K562 (cell line): ENCODE measurements around the gene ZFAND2B. TPM values are rescaled to one million over a fixed set of nuclear protein-coding genes. Genes with fewer than 3 reads are reported as not detected.

Experiments
- CBFA2T3 ChIP-seq: fragments of 450-650 bp; IDR thresholded peaks from 2 replicates; pipeline ENCODE4 v1.6.1; 2017
- CHAMP1 ChIP-seq: fragments of 450-650 bp; IDR thresholded peaks from 2 replicates; pipeline ENCODE4 v1.6.1; 2016; ENCODE audit warnings: mild to moderate bottlenecking
- CREB1 ChIP-seq, 2 experiments: sonication (generic) in 1 of 2; formaldehyde crosslinking in 1 of 2; IDR thresholded peaks; 2 replicates each; pipeline versions ENCODE4 v1.6.1 to v1.8.0; 2012 to 2022; ENCODE audit warnings: inconsistent platforms in 1 of 2, mild to moderate bottlenecking in 1 of 2, missing genetic modification reagents in 1 of 2, moderate library complexity in 1 of 2
- FOXO4 ChIP-seq: fragments of 450-650 bp; formaldehyde crosslinking; IDR thresholded peaks from 2 replicates; pipeline ENCODE4 v1.4.0; 2020; ENCODE audit warnings: mild to moderate bottlenecking, moderate library complexity
- HIVEP1 ChIP-seq: fragments of 250-450 bp; sonication (Bioruptor Pico); IDR thresholded peaks from 2 replicates; pipeline ENCODE4 v1.4.0; 2020; ENCODE audit warnings: mild to moderate bottlenecking
- NFYB ChIP-seq: IDR thresholded peaks from 2 replicates; pipeline ENCODE4 v1.6.1; 2011; ENCODE audit warnings: mild to moderate bottlenecking, moderate library complexity; ENCODE audit not compliant: insufficient read length; ENCODE audit errors: extremely low read depth
- NKRF ChIP-seq: fragments of 450-650 bp; IDR thresholded peaks from 2 replicates; pipeline ENCODE4 v1.6.1; 2016; ENCODE audit warnings: borderline replicate concordance
- PRMT5 ChIP-seq: sonication (generic); formaldehyde crosslinking; IDR thresholded peaks from 2 replicates; pipeline ENCODE4 v1.5.0; 2020; ENCODE audit warnings: missing genetic modification reagents
- RFX1 ChIP-seq: fragments of 450-650 bp; IDR thresholded peaks from 2 replicates; pipeline ENCODE4 v1.6.1; 2016; ENCODE audit warnings: mild to moderate bottlenecking, moderate library complexity
- SLC30A9 ChIP-seq: fragments of 250-450 bp; sonication (Bioruptor Pico); IDR thresholded peaks from 2 replicates; pipeline ENCODE4 v1.8.0; 2022; ENCODE audit warnings: mild to moderate bottlenecking, moderate library complexity
- SMC3 ChIP-seq: conservative IDR thresholded peaks from 2 replicates; pipeline ENCODE4 v1.6.1; 2011; ENCODE audit warnings: low read depth, low read length, improper control_type of control experiment; ENCODE audit not compliant: insufficient read depth
- STAT6 ChIP-seq: sonication (generic); formaldehyde crosslinking; IDR thresholded peaks from 2 replicates; pipeline ENCODE4 v1.8.1; 2023; ENCODE audit warnings: mild to moderate bottlenecking, missing genetic modification reagents
- TFAP4 ChIP-seq: sonication (generic); formaldehyde crosslinking; IDR thresholded peaks from 2 replicates; pipeline ENCODE4 v1.8.0; 2022; ENCODE audit warnings: missing genetic modification reagents, mild to moderate bottlenecking, moderate library complexity, borderline replicate concordance
- ZNF23 ChIP-seq: fragments of 250-450 bp; sonication (Bioruptor Pico); IDR thresholded peaks from 2 replicates; pipeline ENCODE4 v1.4.0; 2020; ENCODE audit warnings: mild to moderate bottlenecking
- ZNF507 ChIP-seq: conservative IDR thresholded peaks from 2 replicates; pipeline ENCODE4 v1.6.1; 2017; ENCODE audit warnings: missing genetic modification characterization, missing compliant biosample characterization
- polyA plus RNA-seq, 8 experiments: library from polyadenylated mRNA; depleted of rRNA in 4 of 8; stranded (reverse) in 5 of 8; unstranded in 3 of 8; fragments of >200 nt; fragmentation: Nextera tagmentation in 2 of 8; fragmentation: Illumina TruSeq in 1 of 8; extraction: Ambion mirVana in 2 of 8; extraction: Trizol in 1 of 8; gene quantifications; 2 replicates each; pipeline versions ENCODE4 v1.2.1 to v1.2.3, GENCODE V29; 2011 to 2014; ENCODE audit warnings: inconsistent platforms in 1 of 8, missing spikeins in 1 of 8
- total RNA-seq, 7 experiments: library from RNA; depleted of rRNA in 6 of 7; stranded (reverse); fragments of >200 nt in 6 of 7; fragmentation: Illumina TruSeq in 2 of 7; extraction: Trizol in 2 of 7; gene quantifications; 2 replicates each; pipeline versions ENCODE4 v1.2.1 to v1.2.3, GENCODE V29; 2011 to 2021; ENCODE audit warnings: low replicate concordance in 1 of 7

The ZFAND2B gene
- total and polyA plus RNA-seq, 9 of the 15 experiments (the other 6 are each of a cell fraction or from before 2014, with no cell fraction given), result 9.9 to 33.3 (median 26.1) TPM

- TF ChIP-seq STAT6 (CRISPR knock-in tag), result no peak
- TF ChIP-seq TFAP4 (CRISPR knock-in tag), result peak; percentile 72; the same call in 1 of the 2 replicates
- TF ChIP-seq HIVEP1 (CRISPR knock-in tag), result no peak
- TF ChIP-seq NFYB, result no peak
- TF ChIP-seq SLC30A9, result no peak
- no peak; the same call in 1 of the 2 replicates for TF ChIP-seq CREB1 (IDR thresholded peaks at IDR 0.05)
- TF ChIP-seq CREB1 (CRISPR knock-in tag; IDR thresholded peaks at IDR 0.05), result peak; percentile 22; the same call in 1 of the 2 replicates
- TF ChIP-seq ZNF507 (tag), result no peak
- no peak for TF ChIP-seq PRMT5 (CRISPR knock-in tag)
- no peak for TF ChIP-seq SMC3
- TF ChIP-seq FOXO4 (CRISPR knock-in tag), result no peak
- TF ChIP-seq CBFA2T3, result no peak
- TF ChIP-seq RFX1, result peak; percentile 68
- TF ChIP-seq ZNF23, result no peak
- TF ChIP-seq CHAMP1, result no peak
- 0 out of 2 replicates have a peak, but pooled peaks have one; percentile 36 for TF ChIP-seq NKRF
Observed at GRCh38 chr2:219218217-219218731, 11.7 kb downstream of the ZFAND2B start (continued).
